OCI-LY7 (cell line): Measurements from ENCODE around the gene TAPBPL. TPM values are rescaled to one million over a fixed set of nuclear protein-coding genes. Genes with fewer than 3 reads are reported as not detected.
"Not testable (repeated sequence)": the region's sequence is repeated elsewhere in the genome, so short reads cannot be mapped to it uniquely, and the experiment has no call there.

Source experiments
- BruUV-seq: library from RNA; stranded (reverse); fragments of 400-500 nt; replicated peaks from 2 replicates; lab custom pipeline; 2021; lab: Mats Ljungman, UMichigan
- CTCF ChIA-PET: fragments of 300-600 bp; sonication (Branson Sonifier 250); formaldehyde crosslinking; loops from one replicate; lab custom pipeline; 2022; ENCODE audit warnings: antibody characterized with exemption; ENCODE audit not compliant: unreplicated experiment; lab: Charles Lee
- POLR2A ChIA-PET: fragments of 300-600 bp; sonication (Branson Sonifier 250); formaldehyde crosslinking; loops from one replicate; lab custom pipeline; 2022; ENCODE audit warnings: antibody characterized with exemption; lab: Charles Lee
- DNase-seq: peaks from one replicate; pipeline ENCODE4 v3.0.0-alpha.2; 2015; ENCODE audit warnings: low spot score
- H2AFZ ChIP-seq: fragments of 200-600 bp; sonication (generic), shearing (Covaris generic); 2 replicates; pipeline ENCODE4 v1.6.1; 2014; ENCODE audit warnings: mild to moderate bottlenecking, antibody characterized with exemption, low read length, moderate library complexity
- H3K27ac ChIP-seq: fragments of 200-600 bp; sonication (generic); 2 replicates; pipeline ENCODE4 v1.5.1; 2014; ENCODE audit warnings: mixed run types, low read depth, mild to moderate bottlenecking, moderate library complexity, low read length, inconsistent platforms; ENCODE audit not compliant: poor library complexity, severe bottlenecking
- H3K36me3 ChIP-seq: fragments of 200-600 bp; sonication (generic); 2 replicates; pipeline ENCODE4 v1.6.1; 2014; ENCODE audit warnings: mild to moderate bottlenecking, antibody characterized with exemption, low read length, moderate library complexity, mixed read lengths; ENCODE audit not compliant: insufficient read depth
- H3K4me1 ChIP-seq: fragments of 200-600 bp; sonication (generic); 2 replicates; pipeline ENCODE4 v1.5.1; 2014; ENCODE audit warnings: mild to moderate bottlenecking, low read length; ENCODE audit not compliant: insufficient read depth, poor library complexity, severe bottlenecking
- H3K4me2 ChIP-seq: fragments of 200-600 bp; sonication (generic); 2 replicates; pipeline ENCODE4 v1.6.1; 2014; ENCODE audit warnings: mild to moderate bottlenecking, low read length
- H3K4me3 ChIP-seq: fragments of 200-600 bp; sonication (generic); 2 replicates; pipeline ENCODE4 v1.5.1; 2014; ENCODE audit warnings: mild to moderate bottlenecking, low read depth, low read length; ENCODE audit not compliant: poor library complexity, severe bottlenecking
- H3K79me2 ChIP-seq: fragments of 200-600 bp; sonication (generic); 2 replicates; pipeline ENCODE4 v1.6.1; 2016; ENCODE audit warnings: low read depth, mild to moderate bottlenecking, low read length, moderate library complexity, mixed read lengths; ENCODE audit not compliant: insufficient read depth
- H3K9me2 ChIP-seq: fragments of 200-600 bp; sonication (generic); 2 replicates; pipeline ENCODE4 v1.6.1; 2016; ENCODE audit warnings: mild to moderate bottlenecking, low read length, mixed read lengths; ENCODE audit not compliant: insufficient read depth
- H3K9me3 ChIP-seq: fragments of 200-600 bp; sonication (generic); 2 replicates; pipeline ENCODE4 v1.6.1; 2014; ENCODE audit warnings: mild to moderate bottlenecking, mixed run types, low read length, mixed read lengths
- H4K20me1 ChIP-seq: fragments of 200-600 bp; sonication (generic); 2 replicates; pipeline ENCODE4 v1.6.1; 2014; ENCODE audit warnings: mild to moderate bottlenecking, antibody characterized with exemption, low read length, moderate library complexity, mixed read lengths; ENCODE audit not compliant: insufficient read depth
- EZH2phosphoT487 ChIP-seq: fragments of 200-600 bp; sonication (generic); IDR thresholded peaks from 2 replicates; pipeline ENCODE4 v1.6.1; 2018; ENCODE audit warnings: low read depth, borderline replicate concordance, mild to moderate bottlenecking, mixed run types, antibody characterized with exemption, low read length, moderate library complexity, mixed read lengths
- intact Hi-C: fragments of 100-400 bp; cut with micrococcal nuclease; formaldehyde crosslinking; loops from one replicate; pipeline ENCODE4 v1.10.0; 2022; ENCODE audit not compliant: unreplicated experiment
- total RNA-seq, 2 experiments: library from RNA; depleted of rRNA in 1 of 2; stranded (reverse); fragments of >200 nt in 1 of 2; shearing (Covaris generic) in 1 of 2; gene quantifications; 2 replicates each; pipeline ENCODE4 v1.2.3, GENCODE V29; 2014 to 2022
- TF ChIP-seq, protein P1 (sequence below): fragments of 200-600 bp; sonication (generic); conservative IDR thresholded peaks from 2 replicates; pipeline ENCODE4 v1.5.1; 2014; ENCODE audit warnings: mild to moderate bottlenecking, antibody characterized with exemption, low read length, moderate library complexity, mixed read lengths

TAPBPL gene
- total RNA-seq, 2 experiments from 2014 or later, result 23.7 to 25.5 TPM

- peak; percentile 68 for DNase-seq
- Histone ChIP-seq H3K79me2 (peaks cover 25% of the 10 kb centered on the region), H3K36me3 (peaks cover 84% of the 10 kb centered on the region), H3K4me3 (no peak overlapping the region), H3K27ac (peak overlapping the region; percentile 18), H3K9me2 (no peaks in the 10 kb centered on the region), H4K20me1 (peaks cover 16% of the 10 kb centered on the region; the same call in 1 of the 2 replicates), H2AFZ (no peak overlapping the region), H3K4me1 (peaks cover 66% of the 10 kb centered on the region), H3K9me3 (0 out of 2 replicates have a peak, but pooled peaks cover 5% of the 10 kb centered on the region), H3K4me2 (no peak overlapping the region)
- intact Hi-C loops, result loop anchor here (1.0 to 5.0 kb wide), 3 partner anchors 34 to 128 kb away; no protein-coding TSS in a partner anchor
- CTCF ChIA-PET, result interaction anchor here (0.6 to 1.9 kb wide), 5 partner anchors 14 to 137 kb away, joined by 3 to 34 read pairs (median 4); no protein-coding TSS in a partner anchor
- TF ChIP-seq, protein P1, sequence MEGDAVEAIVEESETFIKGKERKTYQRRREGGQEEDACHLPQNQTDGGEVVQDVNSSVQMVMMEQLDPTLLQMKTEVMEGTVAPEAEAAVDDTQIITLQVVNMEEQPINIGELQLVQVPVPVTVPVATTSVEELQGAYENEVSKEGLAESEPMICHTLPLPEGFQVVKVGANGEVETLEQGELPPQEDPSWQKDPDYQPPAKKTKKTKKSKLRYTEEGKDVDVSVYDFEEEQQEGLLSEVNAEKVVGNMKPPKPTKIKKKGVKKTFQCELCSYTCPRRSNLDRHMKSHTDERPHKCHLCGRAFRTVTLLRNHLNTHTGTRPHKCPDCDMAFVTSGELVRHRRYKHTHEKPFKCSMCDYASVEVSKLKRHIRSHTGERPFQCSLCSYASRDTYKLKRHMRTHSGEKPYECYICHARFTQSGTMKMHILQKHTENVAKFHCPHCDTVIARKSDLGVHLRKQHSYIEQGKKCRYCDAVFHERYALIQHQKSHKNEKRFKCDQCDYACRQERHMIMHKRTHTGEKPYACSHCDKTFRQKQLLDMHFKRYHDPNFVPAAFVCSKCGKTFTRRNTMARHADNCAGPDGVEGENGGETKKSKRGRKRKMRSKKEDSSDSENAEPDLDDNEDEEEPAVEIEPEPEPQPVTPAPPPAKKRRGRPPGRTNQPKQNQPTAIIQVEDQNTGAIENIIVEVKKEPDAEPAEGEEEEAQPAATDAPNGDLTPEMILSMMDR, result peak; percentile 94
- TF ChIP-seq EZH2phosphoT487, result no peak
- POLR2A ChIA-PET, result interaction anchor here (0.6 to 2.2 kb wide), 12 partner anchors 15 to 98 kb away, joined by 3 to 19 read pairs (median 4); partner anchors contain the start of genes CD27 and TAPBPL
- no TSS peak for BruUV-seq
Observed at GRCh38 chr12:6465467-6466183, 13.8 kb downstream of the TAPBPL start.

DNA sequence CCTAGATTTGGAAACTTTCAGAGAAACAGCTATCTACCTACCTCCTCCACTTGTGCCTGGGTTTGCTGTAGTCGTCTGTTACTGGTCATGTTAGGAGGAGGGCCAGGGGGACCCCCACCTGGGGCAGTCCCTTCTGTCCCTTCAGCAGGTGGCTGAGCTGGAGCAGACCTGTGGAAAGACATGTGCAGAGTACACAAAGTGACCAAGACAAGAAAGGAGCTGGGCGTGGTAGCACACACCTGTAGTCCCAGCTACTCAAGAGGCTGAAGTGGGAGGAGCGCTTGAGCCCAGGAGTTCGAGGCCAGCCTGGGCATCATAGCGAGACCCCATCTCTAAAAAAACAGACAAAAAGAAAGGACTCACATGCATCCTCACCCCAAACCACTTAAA, 14.3 kb downstream of the TAPBPL start:
- BruUV-seq, result no TSS peak
- intact Hi-C loops, result loop anchor here (5.0 kb wide), 1 partner anchor 129 kb away; no protein-coding TSS in a partner anchor
- peak overlapping the region; percentile 18 for H3K27ac ChIP-seq

GRCh38 chr12:6466751-6467150, 14.9 kb downstream of the TAPBPL start:
- DNase-seq, H3K9me2 ChIP-seq, H3K4me2 ChIP-seq, H2AFZ ChIP-seq, BruUV-seq, H3K9me3 ChIP-seq, H3K27ac ChIP-seq, H3K4me3 ChIP-seq, CTCF ChIA-PET: not testable (repeated sequence)
- peaks cover 25% of the 10 kb centered on the region for H3K79me2 ChIP-seq
- intact Hi-C loops, result loop anchor here (5.0 kb wide), 1 partner anchor 129 kb away; no protein-coding TSS in a partner anchor
- POLR2A ChIA-PET, result interaction anchor here (2.2 kb wide), 1 partner anchor 23 kb away, joined by 10 read pairs; the partner anchor contains the start of gene CD27
- H3K4me1 ChIP-seq, result peaks cover 61% of the 10 kb centered on the region
- H3K36me3 ChIP-seq, result peaks cover 73% of the 10 kb centered on the region
- peaks cover 16% of the 10 kb centered on the region; the same call in 1 of the 2 replicates for H4K20me1 ChIP-seq

More for the DNA sequence above, 14.3 kb downstream of the TAPBPL start:
- Histone ChIP-seq H3K4me2 (no peak overlapping the region), H4K20me1 (peaks cover 16% of the 10 kb centered on the region; the same call in 1 of the 2 replicates), H3K9me3 (0 out of 2 replicates have a peak, but pooled peaks cover 5% of the 10 kb centered on the region), H3K9me2 (no peaks in the 10 kb centered on the region), H3K36me3 (peaks cover 78% of the 10 kb centered on the region), H3K4me1 (peaks cover 63% of the 10 kb centered on the region), H3K79me2 (peaks cover 25% of the 10 kb centered on the region), H2AFZ (no peak overlapping the region), H3K4me3 (no peak overlapping the region)
- ChIA-PET POLR2A (interaction anchor here (1.0 to 2.2 kb wide), 8 partner anchors 15 to 88 kb away, joined by 3 to 19 read pairs (median 6); partner anchors contain the start of genes CD27 and TAPBPL), CTCF (interaction anchor here (1.3 to 1.9 kb wide), 2 partner anchors 42 to 131 kb away, joined by 4 to 34 read pairs; no protein-coding TSS in a partner anchor)
- TF ChIP-seq, protein P1, result no peak
- no peak for TF ChIP-seq EZH2phosphoT487
- DNase-seq, result no peak

- DNase-seq, CTCF ChIA-PET, H3K9me2 ChIP-seq, H3K9me3 ChIP-seq, H3K27ac ChIP-seq, BruUV-seq, H2AFZ ChIP-seq: not testable (repeated sequence)
- peaks cover 25% of the 10 kb centered on the region for H3K79me2 ChIP-seq
- POLR2A ChIA-PET, result interaction anchor here (3.8 kb wide), 1 partner anchor 41 kb away, joined by 27 read pairs; no protein-coding TSS in a partner anchor
- peak overlapping the region; percentile 86 for H3K4me3 ChIP-seq
- peak overlapping the region; percentile 98 for H3K4me2 ChIP-seq
- H3K36me3 ChIP-seq, result peaks cover 66% of the 10 kb centered on the region
- peaks cover 16% of the 10 kb centered on the region; the same call in 1 of the 2 replicates for H4K20me1 ChIP-seq
- H3K4me1 ChIP-seq, result peaks cover 51% of the 10 kb centered on the region
- intact Hi-C loops, result loop anchor here (5.0 kb wide), 1 partner anchor 130 kb away; no protein-coding TSS in a partner anchor
Observed at GRCh38 chr12:6467571-6468282, 15.9 kb downstream of the TAPBPL start.
